Measurements from ENCODE around the gene PCDHAC1.
"Not testable (repeated sequence)": the region's sequence is repeated elsewhere in the genome, so short reads cannot be mapped to it uniquely, and the experiment has no call there.

The PCDHAC1 gene

GRCh38 chr5:140925806-140926442 lies at the start of gene PCDHAC1:
TSS of gene PCDHAC1 (plus strand) at chr5:140926299. CDS start at chr5:140926893, 594 bp downstream.
- no peak for DNase-seq

- DNase-seq, result not testable (repeated sequence)
Observed at GRCh38 chr5:140876541-140877261, 49.4 kb upstream of the PCDHAC1 start.

- DNase-seq, result no peak
Observed at GRCh38 chr5:140877262-140877581, 48.9 kb upstream of the PCDHAC1 start.

- no peak for DNase-seq
Observed at GRCh38 chr5:140881889-140882590, 44.1 kb upstream of the PCDHAC1 start, which contains the start of gene PCDHA13. TSS of gene PCDHA13 (plus strand) at chr5:140882124. CDS start at chr5:140882269, 145 bp downstream.

- no peak for DNase-seq
Observed at GRCh38 chr5:140882591-140882899, 43.6 kb upstream of the PCDHAC1 start.

GRCh38 chr5:140883373-140883772 lies 42.7 kb upstream of the PCDHAC1 start:
- no peak for DNase-seq

- no peak for DNase-seq
Observed at GRCh38 chr5:140883927-140884697, 42.0 kb upstream of the PCDHAC1 start.

- DNase-seq, result no peak
Observed at GRCh38 chr5:140916325-140916724, 9.8 kb upstream of the PCDHAC1 start.

- no peak for DNase-seq
Observed at GRCh38 chr5:140923601-140924000, 2.5 kb upstream of the PCDHAC1 start.

- no peak for DNase-seq
Observed at GRCh38 chr5:140926443-140927227, 536 bp downstream of the PCDHAC1 start.

- DNase-seq, result no peak
Observed at GRCh38 chr5:140927228-140927573, 1.1 kb downstream of the PCDHAC1 start.

GRCh38 chr5:140934964-140935606 lies 9.0 kb downstream of the PCDHAC1 start:
- no peak for DNase-seq

GRCh38 chr5:140946578-140946977 lies 20.5 kb downstream of the PCDHAC1 start:
- DNase-seq, result no peak

GRCh38 chr5:140951636-140952035 lies 25.5 kb downstream of the PCDHAC1 start:
- DNase-seq, result no peak

- no peak for DNase-seq
Observed at GRCh38 chr5:140953234-140953633, 27.1 kb downstream of the PCDHAC1 start.

- no peak for DNase-seq
Observed at GRCh38 chr5:140962190-140962589, 36.1 kb downstream of the PCDHAC1 start.

- DNase-seq, result no peak
Observed at GRCh38 chr5:140964356-140964755, 38.3 kb downstream of the PCDHAC1 start.

- no peak for DNase-seq
Observed at GRCh38 chr5:140965905-140966292, 39.8 kb downstream of the PCDHAC1 start.

GRCh38 chr5:140966293-140967225 lies 40.5 kb downstream of the PCDHAC1 start, which contains the start of gene PCDHAC2:
TSS of gene PCDHAC2 (plus strand) at chr5:140966476. CDS start at chr5:140966767, 291 bp downstream.
- DNase-seq, result no peak

- no peak for DNase-seq
Observed at GRCh38 chr5:140967226-140967893, 41.3 kb downstream of the PCDHAC1 start.
